Omental fat pad (tissue), 4 donors: ENCODE measurements around the gene HDAC8. TPM values are rescaled to one million over a fixed set of nuclear protein-coding genes. Genes with fewer than 3 reads are reported as not detected.

Experiments used
- ATAC-seq: fragments of 150-250 bp; one replicate; pipeline ENCODE4 v1.9.1; 2016; ENCODE audit warnings: mild to moderate bottlenecking, moderate library complexity; ENCODE audit not compliant: low FRiP score
- DNase-seq: peaks from one replicate; pipeline ENCODE4 v3.0.0-alpha.2; 2019; ENCODE audit warnings: low spot score
- CTCF ChIP-seq, 3 donors: fragments of 450-650 bp; IDR thresholded peaks; one replicate each; pipeline ENCODE4 v1.5.1; 2016 to 2017; ENCODE audit warnings: antibody characterized with exemption in 3 of 3, mild to moderate bottlenecking in 3 of 3, moderate library complexity in 2 of 3
- total RNA-seq, 4 donors: library from RNA; depleted of rRNA; stranded (reverse); fragments of >200 nt; gene quantifications; one replicate each; pipeline ENCODE4 v1.1.0, GENCODE V29; 2016

HDAC8 gene
- total RNA-seq, result 10 to 100 TPM; 24.9 to 41.3 (median 30.5) TPM

- no peak for TF ChIP-seq CTCF (IDR thresholded peaks at IDR 0.05)
- DNase-seq (no peak), ATAC-seq (peak; percentile 65)
Observed at GRCh38 chrX:72572248-72573157, at the start of gene HDAC8. Gene HDAC8 (minus strand): TSS chrX:72572843. CDS start chrX:72572761, 82 bp downstream.

GRCh38 chrX:72621625-72622485, 49.2 kb upstream of the HDAC8 start:
- no peak for TF ChIP-seq CTCF (IDR thresholded peaks at IDR 0.05)
- DNase-seq (no peak), ATAC-seq (no peak)

GRCh38 chrX:72621163-72621562, 48.5 kb upstream of the HDAC8 start:
- TF ChIP-seq CTCF (IDR thresholded peaks at IDR 0.05), result no peak
- DNase-seq (no peak), ATAC-seq (no peak)

- ATAC-seq (peak; percentile 77), DNase-seq (no peak)
- TF ChIP-seq CTCF (IDR thresholded peaks at IDR 0.05), result no peak
Observed at GRCh38 chrX:72620550-72621145, 48.0 kb upstream of the HDAC8 start.

GRCh38 chrX:72609313-72609712, 36.7 kb upstream of the HDAC8 start:
- DNase-seq (no peak), ATAC-seq (no peak)
- no peak for TF ChIP-seq CTCF (IDR thresholded peaks at IDR 0.05)

- no peak for ATAC-seq
- TF ChIP-seq CTCF (IDR thresholded peaks at IDR 0.05), result no peak
- no peak for DNase-seq
Observed at GRCh38 chrX:72604705-72605104, 32.1 kb upstream of the HDAC8 start.
